H1 (cell line): Measurements from ENCODE around the gene ZSCAN4. TPM values are rescaled to one million over a fixed set of nuclear protein-coding genes. Genes with fewer than 3 reads are reported as not detected.

Experiments used
- CHD2 ChIP-seq: IDR thresholded peaks from 2 replicates; pipeline ENCODE4 v1.6.1; 2012; ENCODE audit warnings: low read length, improper control_type of control experiment
- KDM5A ChIP-seq: fragments of 200-600 bp; IDR thresholded peaks from 2 replicates; pipeline ENCODE4 v1.7.1; 2012; ENCODE audit warnings: mild to moderate bottlenecking, low read length, inconsistent platforms, mixed read lengths
- MAX ChIP-seq: IDR thresholded peaks from 2 replicates; pipeline ENCODE4 v1.6.1; 2012; ENCODE audit warnings: inconsistent platforms
- SIN3A ChIP-seq, 2 experiments: IDR thresholded peaks in 1 of 2; conservative IDR thresholded peaks in 1 of 2; 2 replicates each; pipeline ENCODE4 v1.6.1; 2011 to 2012; ENCODE audit warnings: low read length in 2 of 2, improper control_type of control experiment in 1 of 2, low read depth in 1 of 2, mild to moderate bottlenecking in 1 of 2
- polyA plus RNA-seq, 7 experiments: library from polyadenylated mRNA; depleted of rRNA in 3 of 7; stranded (reverse) in 5 of 7; unstranded in 2 of 7; fragments of >200 nt in 5 of 7; fragments of 200-250 nt in 2 of 7; gene quantifications; 1 replicate in 5 of 7; 2 replicates in 1 of 7; 4 replicates in 1 of 7; pipeline versions ENCODE4 v1.2.1 to v1.2.3, GENCODE V29; 2011 to 2013; ENCODE audit warnings: missing spikeins in 2 of 7, mixed read lengths in 2 of 7
- total RNA-seq: library from RNA; stranded (reverse); fragmentation: NEBNext Ultra II Directional; extraction: Animal tissue kit (Norgen Biotek cat#: 25700); gene quantifications from 2 replicates; pipeline ENCODE4 v1.2.1, GENCODE V29; 2021
- TF ChIP-seq, protein P1 (sequence below): IDR thresholded peaks from 2 replicates; pipeline ENCODE4 v1.6.1; 2011; ENCODE audit warnings: low read length, improper control_type of control experiment

The ZSCAN4 gene
- total and polyA plus RNA-seq, 2 of the 8 experiments (the other 6 are each of a cell fraction or from before 2014, with no cell fraction given), result not detected

- TF ChIP-seq SIN3A (conservative IDR thresholded peaks at IDR 0.05 in 1 of 2, IDR thresholded peaks at IDR 0.05 in 1 of 2; ENCODE audit: low read depth in 1 of 2, low read length in 2 of 2), result no peak
- TF ChIP-seq MAX, result no peak
- no peak for TF ChIP-seq KDM5A
- TF ChIP-seq, protein P1, sequence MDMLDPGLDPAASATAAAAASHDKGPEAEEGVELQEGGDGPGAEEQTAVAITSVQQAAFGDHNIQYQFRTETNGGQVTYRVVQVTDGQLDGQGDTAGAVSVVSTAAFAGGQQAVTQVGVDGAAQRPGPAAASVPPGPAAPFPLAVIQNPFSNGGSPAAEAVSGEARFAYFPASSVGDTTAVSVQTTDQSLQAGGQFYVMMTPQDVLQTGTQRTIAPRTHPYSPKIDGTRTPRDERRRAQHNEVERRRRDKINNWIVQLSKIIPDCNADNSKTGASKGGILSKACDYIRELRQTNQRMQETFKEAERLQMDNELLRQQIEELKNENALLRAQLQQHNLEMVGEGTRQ, result no peak
- no peak for TF ChIP-seq CHD2
Observed at GRCh38 chr19:57671124-57671895, 2.6 kb downstream of the ZSCAN4 start (continued).
